Sigmoid colon (tissue), 7 donors: ENCODE measurements around the gene UBASH3B. TPM values are rescaled to one million over a fixed set of nuclear protein-coding genes. Genes with fewer than 3 reads are reported as not detected.

Source experiments
- DNase-seq: peaks from one replicate; pipeline ENCODE4 v3.0.0-alpha.2; 2019
- H3K27ac ChIP-seq, 4 donors: fragments of 200-600 bp; sonication (generic); one replicate each; pipeline ENCODE4 v1.5.1; 2016 to 2019; ENCODE audit warnings: mild to moderate bottlenecking in 1 of 4
- H3K27me3 ChIP-seq, 3 donors: fragments of 200-600 bp; sonication (generic); one replicate each; pipeline ENCODE4 v1.5.1; 2019; ENCODE audit warnings: mild to moderate bottlenecking in 1 of 3
- H3K36me3 ChIP-seq, 4 donors: fragments of 200-600 bp; sonication (generic); one replicate each; pipeline ENCODE4 v1.5.1; 2016 to 2019
- H3K4me1 ChIP-seq, 4 donors: fragments of 200-600 bp; sonication (generic); one replicate each; pipeline ENCODE4 v1.5.1; 2017 to 2019
- H3K4me3 ChIP-seq, 4 donors: fragments of 200-600 bp; sonication (generic); one replicate each; pipeline ENCODE4 v1.5.1; 2017 to 2019; ENCODE audit warnings: mild to moderate bottlenecking in 2 of 4, moderate library complexity in 1 of 4
- H3K9me3 ChIP-seq, 4 donors: fragments of 200-600 bp in 3 of 4; sonication (generic) in 3 of 4; one replicate each; pipeline versions ENCODE4 v1.5.1 to v1.6.1; 2013 to 2019
- EP300 ChIP-seq, 4 donors: sonication (generic); formaldehyde crosslinking; IDR thresholded peaks; one replicate each; pipeline ENCODE4 v1.6.1; 2017; ENCODE audit warnings: antibody characterized with exemption in 4 of 4
- POLR2A ChIP-seq, 2 donors: fragments of 450-650 bp; IDR thresholded peaks; one replicate each; pipeline ENCODE4 v1.6.1; 2016; ENCODE audit warnings: antibody characterized with exemption in 2 of 2, mild to moderate bottlenecking in 2 of 2, moderate library complexity in 2 of 2
- POLR2AphosphoS5 ChIP-seq, 4 donors: sonication (generic); formaldehyde crosslinking; IDR thresholded peaks; one replicate each; pipeline ENCODE4 v1.6.1; 2017; ENCODE audit warnings: antibody characterized with exemption in 4 of 4
- WGBS, 2 donors: extraction: QIAGEN DNeasy Blood & Tissue Kit; methylation state at CpG; one replicate each; pipeline ENCODE4 v1.1.7; 2013; 5-methylcytosine and 5-hydroxymethylcytosine counted together
- intact Hi-C: fragments of 100-400 bp; cut with DNase I; formaldehyde crosslinking; loops from one replicate; pipeline ENCODE4 v1.15.1; 2023
- polyA plus RNA-seq, 3 donors: library from polyadenylated mRNA; stranded (reverse); fragments of 200-250 nt; gene quantifications; one replicate each; pipeline ENCODE4 v1.2.3, GENCODE V29; 2013
- total RNA-seq, 4 donors: library from RNA; depleted of rRNA; stranded (reverse); fragments of >200 nt; gene quantifications; one replicate each; pipeline ENCODE4 v1.1.0, GENCODE V29; 2016
- TF ChIP-seq, protein P1 (sequence below), 4 experiments: fragments of 450-650 bp in 3 of 4; fragments of 200-600 bp in 1 of 4; IDR thresholded peaks; one replicate each; pipeline ENCODE4 v1.5.1; 2016 to 2019; ENCODE audit warnings: antibody characterized with exemption in 4 of 4, mild to moderate bottlenecking in 3 of 4, moderate library complexity in 2 of 4
- donor health status: healthy with polysubstance abuse.
- donor health status: Bipolar disorder and iron deficiency.
- donor health status: healthy.

The UBASH3B gene
- total and polyA plus RNA-seq, 7 donors: 1.4 to 12.9 (median 2.1) TPM

DNA sequence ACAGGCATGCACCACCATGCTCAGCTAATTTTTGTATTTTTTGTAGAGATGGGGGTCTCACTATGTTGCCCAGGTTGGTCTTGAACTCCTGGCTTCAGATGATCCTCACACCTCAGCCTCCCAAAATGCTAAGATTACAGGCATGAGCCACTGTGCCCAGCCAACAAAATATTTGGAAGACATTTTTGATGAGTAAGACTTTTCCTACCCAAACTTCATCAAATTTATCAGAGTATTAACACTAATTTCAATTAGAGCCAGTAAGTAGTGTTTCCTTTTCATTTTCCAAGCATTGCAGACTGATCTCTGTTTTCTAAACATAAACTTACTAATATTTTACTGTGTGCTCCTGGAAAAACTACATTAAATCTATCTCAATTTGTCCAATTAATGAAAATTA lies 181.4 kb downstream of the UBASH3B start:
- Histone ChIP-seq H3K27me3 (no peaks in the 10 kb centered on the region), H3K4me1 (no peaks in the 10 kb centered on the region), H3K36me3 (no peaks in the 10 kb centered on the region), H3K9me3 (no peaks in the 10 kb centered on the region), H3K27ac (no peak overlapping the region), H3K4me3 (no peak overlapping the region)
- intact Hi-C loops: no loop called here
- TF ChIP-seq EP300 (IDR thresholded peaks at IDR 0.05) (no peak), POLR2AphosphoS5 (IDR thresholded peaks at IDR 0.05) (no peak), POLR2A (IDR thresholded peaks at IDR 0.05) (no peak)
- TF ChIP-seq, protein P1, sequence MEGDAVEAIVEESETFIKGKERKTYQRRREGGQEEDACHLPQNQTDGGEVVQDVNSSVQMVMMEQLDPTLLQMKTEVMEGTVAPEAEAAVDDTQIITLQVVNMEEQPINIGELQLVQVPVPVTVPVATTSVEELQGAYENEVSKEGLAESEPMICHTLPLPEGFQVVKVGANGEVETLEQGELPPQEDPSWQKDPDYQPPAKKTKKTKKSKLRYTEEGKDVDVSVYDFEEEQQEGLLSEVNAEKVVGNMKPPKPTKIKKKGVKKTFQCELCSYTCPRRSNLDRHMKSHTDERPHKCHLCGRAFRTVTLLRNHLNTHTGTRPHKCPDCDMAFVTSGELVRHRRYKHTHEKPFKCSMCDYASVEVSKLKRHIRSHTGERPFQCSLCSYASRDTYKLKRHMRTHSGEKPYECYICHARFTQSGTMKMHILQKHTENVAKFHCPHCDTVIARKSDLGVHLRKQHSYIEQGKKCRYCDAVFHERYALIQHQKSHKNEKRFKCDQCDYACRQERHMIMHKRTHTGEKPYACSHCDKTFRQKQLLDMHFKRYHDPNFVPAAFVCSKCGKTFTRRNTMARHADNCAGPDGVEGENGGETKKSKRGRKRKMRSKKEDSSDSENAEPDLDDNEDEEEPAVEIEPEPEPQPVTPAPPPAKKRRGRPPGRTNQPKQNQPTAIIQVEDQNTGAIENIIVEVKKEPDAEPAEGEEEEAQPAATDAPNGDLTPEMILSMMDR (IDR thresholded peaks at IDR 0.05): no peak
- DNase-seq: no peak

- intact Hi-C loops: no loop called here
- Histone ChIP-seq H3K4me3 (no peak overlapping the region), H3K27ac (no peak overlapping the region), H3K9me3 (no peaks in the 10 kb centered on the region), H3K27me3 (no peaks in the 10 kb centered on the region), H3K4me1 (no peaks in the 10 kb centered on the region), H3K36me3 (no peaks in the 10 kb centered on the region)
- WGBS, 2 donors: 90 to 92% methylated on average over 4 of the region's 4 CpGs
- DNase-seq: no peak
- TF ChIP-seq POLR2A (IDR thresholded peaks at IDR 0.05): no peak
- no peak for TF ChIP-seq EP300 (IDR thresholded peaks at IDR 0.05)
These were observed 182.2 kb downstream of the UBASH3B start for GRCh38 chr11:122837528-122838346.

DNA sequence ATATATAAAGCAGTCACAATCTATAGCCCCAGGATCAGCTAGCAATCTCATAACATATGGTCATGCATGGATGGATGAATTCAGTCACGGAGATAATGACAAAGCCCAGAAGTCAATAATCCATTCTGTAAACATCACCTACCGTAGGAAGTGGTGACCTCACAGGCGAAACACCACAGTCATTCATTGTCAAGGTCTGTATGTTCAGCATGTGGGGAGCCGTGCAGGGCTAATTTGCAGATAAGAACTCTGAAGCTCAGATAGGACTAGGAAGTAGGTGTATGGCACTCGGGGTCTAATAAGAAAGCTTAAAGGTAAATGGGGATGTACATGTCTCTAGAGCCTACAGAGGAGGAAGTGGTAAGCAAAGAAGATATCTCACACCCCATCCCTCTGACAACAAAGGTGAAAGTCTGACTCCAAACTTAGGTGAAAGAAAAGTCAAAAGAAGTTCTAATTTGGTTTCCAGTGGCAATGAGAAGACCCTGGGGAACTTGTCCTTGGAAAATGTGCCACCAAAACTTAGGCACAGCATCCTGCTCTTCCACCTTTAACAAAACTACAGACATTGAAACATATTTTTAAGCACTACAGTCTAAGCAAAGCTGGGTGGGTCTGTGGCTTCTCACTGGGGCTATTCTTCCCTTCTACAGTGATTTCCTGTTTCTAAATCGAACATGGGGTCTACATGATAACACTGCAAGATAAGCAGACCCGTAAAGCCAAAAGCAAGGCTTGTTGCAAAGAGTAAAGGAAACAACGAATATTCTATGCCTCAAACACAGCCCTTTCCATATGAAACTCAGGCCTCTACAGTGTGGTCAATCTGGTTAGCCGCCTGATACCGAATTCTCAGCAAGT lies 188.0 kb downstream of the UBASH3B start:
- WGBS, 2 donors: 34 to 56% methylated on average over 10 of the region's 10 CpGs
- no peak overlapping the region for H3K27ac ChIP-seq

DNA sequence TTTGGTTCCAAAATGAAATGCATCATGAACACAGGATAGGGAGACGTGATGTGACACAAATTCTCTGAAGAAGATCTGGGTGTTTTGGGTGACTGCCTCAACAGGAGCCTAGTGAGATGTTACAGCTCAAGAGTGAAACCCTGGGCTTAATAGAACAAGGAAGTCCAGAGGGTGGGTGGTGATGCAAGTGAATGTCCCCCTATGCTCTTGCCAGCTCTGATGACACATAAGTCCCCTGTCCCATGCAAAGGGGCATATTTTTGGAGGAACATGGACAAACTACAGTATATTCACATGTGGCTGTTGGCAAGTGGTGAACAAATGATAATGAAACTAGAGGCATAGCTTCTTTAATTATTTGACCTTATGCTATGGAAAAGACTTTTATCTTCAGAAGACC lies 191.9 kb downstream of the UBASH3B start:
- Histone ChIP-seq H3K36me3 (no peaks in the 10 kb centered on the region), H3K4me1 (no peaks in the 10 kb centered on the region), H3K9me3 (no peaks in the 10 kb centered on the region), H3K27me3 (peaks cover 0 to 9% (median 0%) of the 10 kb centered on the region in 3 donors), H3K4me3 (no peak overlapping the region), H3K27ac (no peak overlapping the region)
- TF ChIP-seq POLR2AphosphoS5 (IDR thresholded peaks at IDR 0.05) (no peak), EP300 (IDR thresholded peaks at IDR 0.05) (no peak), POLR2A (IDR thresholded peaks at IDR 0.05) (no peak)
- intact Hi-C loops: no loop called here
- 70 to 90% methylated on average over 1 of the region's 1 CpG for WGBS, 2 donors
- DNase-seq: no peak

More for the DNA sequence above, 188.0 kb downstream of the UBASH3B start:
- DNase-seq: no peak
- Histone ChIP-seq H3K4me1 (no peaks in the 10 kb centered on the region), H3K36me3 (no peaks in the 10 kb centered on the region), H3K4me3 (no peak overlapping the region), H3K9me3 (no peaks in the 10 kb centered on the region), H3K27me3 (no peaks in the 10 kb centered on the region)
- TF ChIP-seq, protein P1 (IDR thresholded peaks at IDR 0.05): no peak
- intact Hi-C loops: no loop called here

DNA sequence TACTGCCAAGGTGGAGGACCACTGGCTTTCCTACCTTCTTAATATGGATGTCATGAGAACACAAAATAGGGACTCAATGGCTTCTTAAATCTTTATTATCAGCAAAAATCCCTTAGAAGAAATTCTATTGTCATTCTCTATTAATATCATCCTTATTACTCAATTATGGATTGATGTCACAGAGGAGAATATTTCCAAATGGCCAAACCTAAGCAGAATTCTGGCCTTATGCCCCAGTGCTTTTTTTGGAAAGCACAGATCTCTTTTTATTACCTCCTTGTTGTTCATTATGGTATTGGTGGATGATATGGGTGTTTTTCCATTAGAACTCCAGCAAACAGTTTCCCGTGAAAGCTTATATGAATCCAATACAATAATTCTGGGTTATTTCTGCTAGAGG lies 192.7 kb downstream of the UBASH3B start:
- H3K4me3 ChIP-seq: no peak overlapping the region
- H3K27me3 ChIP-seq: peaks cover 0 to 9% (median 0%) of the 10 kb centered on the region in 3 donors
- no peaks in the 10 kb centered on the region for H3K9me3 ChIP-seq
- H3K4me1 ChIP-seq: no peaks in the 10 kb centered on the region
- 88 to 90% methylated on average over 1 of the region's 1 CpG for WGBS, 2 donors
- no peak overlapping the region for H3K27ac ChIP-seq
- no peaks in the 10 kb centered on the region for H3K36me3 ChIP-seq
- no peak for DNase-seq
- intact Hi-C loops: no loop called here
- TF ChIP-seq POLR2A (IDR thresholded peaks at IDR 0.05) (no peak), POLR2AphosphoS5 (IDR thresholded peaks at IDR 0.05) (no peak), EP300 (IDR thresholded peaks at IDR 0.05) (no peak)
- TF ChIP-seq, protein P1 (IDR thresholded peaks at IDR 0.05): no peak
